DOHH2 (cell line): ENCODE results near the gene AANAT.
A peak's percentile ranks its signal among the peaks of the same experiment; 100 is the strongest.

Source experiments
- H3F3A ChIP-seq: fragments of 200-600 bp; sonication (generic), shearing (Covaris generic); 2 replicates; pipeline ENCODE4 v1.6.0; 2016; ENCODE audit warnings: antibody characterized with exemption, mild to moderate bottlenecking; ENCODE audit not compliant: control insufficient read depth, insufficient read depth
- H3K27ac ChIP-seq: fragments of 200-600 bp; sonication (generic); 2 replicates; pipeline ENCODE4 v1.5.1; 2014; ENCODE audit warnings: low read depth, mild to moderate bottlenecking, low read length, moderate library complexity
- H3K27me3 ChIP-seq: fragments of 200-600 bp; sonication (generic); 2 replicates; pipeline ENCODE4 v1.6.1; 2014; ENCODE audit warnings: mild to moderate bottlenecking, low read length, mixed read lengths; ENCODE audit not compliant: control insufficient read depth
- H3K36me3 ChIP-seq: fragments of 200-600 bp; sonication (generic); 2 replicates; pipeline ENCODE4 v1.6.1; 2014; ENCODE audit warnings: mild to moderate bottlenecking, low read length, moderate library complexity, mixed read lengths; ENCODE audit not compliant: control insufficient read depth
- H3K4me1 ChIP-seq: fragments of 200-600 bp; sonication (generic); 2 replicates; pipeline ENCODE4 v1.6.1; 2014; ENCODE audit warnings: mild to moderate bottlenecking, low read length, mixed read lengths; ENCODE audit not compliant: control insufficient read depth
- H3K4me2 ChIP-seq: fragments of 200-600 bp; sonication (generic); 2 replicates; pipeline ENCODE4 v1.6.0; 2014; ENCODE audit warnings: mild to moderate bottlenecking, low read length, moderate library complexity
- H3K4me3 ChIP-seq: fragments of 200-600 bp; sonication (generic); 2 replicates; pipeline ENCODE4 v1.5.1; 2014; ENCODE audit warnings: mild to moderate bottlenecking, low read length, mixed read lengths
- H3K79me2 ChIP-seq: fragments of 200-600 bp; sonication (generic); 2 replicates; pipeline ENCODE4 v1.6.1; 2014; ENCODE audit warnings: mild to moderate bottlenecking, low read length, mixed read lengths; ENCODE audit not compliant: control insufficient read depth
- H3K9me2 ChIP-seq: fragments of 200-600 bp; sonication (generic); replicated peaks from 2 replicates; pipeline ENCODE4 v1.6.1; 2014; ENCODE audit warnings: mild to moderate bottlenecking, low read length, mixed read lengths; ENCODE audit not compliant: control insufficient read depth
- H3K9me3 ChIP-seq: fragments of 200-600 bp; sonication (generic); 2 replicates; pipeline ENCODE4 v1.6.1; 2014; ENCODE audit warnings: antibody characterized with exemption, low read length, mixed read lengths; ENCODE audit not compliant: control insufficient read depth, insufficient read depth
- H4K20me1 ChIP-seq: fragments of 200-600 bp; sonication (generic); 2 replicates; pipeline ENCODE4 v1.6.0; 2014; ENCODE audit warnings: low read depth, mild to moderate bottlenecking, antibody characterized with exemption, low read length, moderate library complexity; ENCODE audit not compliant: control insufficient read depth, insufficient read depth
- CTCF ChIP-seq: fragments of 200-600 bp; sonication (generic); IDR thresholded peaks from one replicate; pipeline ENCODE4 v1.5.1; 2014; ENCODE audit warnings: antibody characterized with exemption, mild to moderate bottlenecking, low read depth, low read length; ENCODE audit not compliant: poor library complexity, severe bottlenecking
- EZH2phosphoT487 ChIP-seq: fragments of 200-600 bp; sonication (generic); IDR thresholded peaks from 2 replicates; pipeline ENCODE4 v1.6.1; 2017; ENCODE audit warnings: borderline replicate concordance, mild to moderate bottlenecking, antibody characterized with exemption, low read length, moderate library complexity, mixed read lengths

Gene AANAT

GRCh38 chr17:76500074-76500746 lies 32.8 kb downstream of the AANAT start:
- Histone ChIP-seq H3K79me2 (peaks cover 53% of the 10 kb centered on the region), H3F3A (peaks cover 3% of the 10 kb centered on the region), H3K27ac (peak overlapping the region; percentile 24), H3K4me2 (peak overlapping the region; percentile 92), H3K4me1 (peaks cover 63% of the 10 kb centered on the region), H3K9me3 (no peaks in the 10 kb centered on the region), H3K4me3 (peak overlapping the region; percentile 95), H4K20me1 (no peaks in the 10 kb centered on the region), H3K27me3 (no peaks in the 10 kb centered on the region), H3K9me2 (no peaks in the 10 kb centered on the region), H3K36me3 (peaks cover 25% of the 10 kb centered on the region)
- TF ChIP-seq EZH2phosphoT487 (no peak), CTCF (no peak)

GRCh38 chr17:76500747-76501017 lies 33.3 kb downstream of the AANAT start:
- peaks cover 25% of the 10 kb centered on the region for H3K36me3 ChIP-seq
- H3K79me2 ChIP-seq, result peaks cover 50% of the 10 kb centered on the region
- no peaks in the 10 kb centered on the region for H3K27me3 ChIP-seq
- no peaks in the 10 kb centered on the region for H3K9me3 ChIP-seq
- peaks cover 62% of the 10 kb centered on the region for H3K4me1 ChIP-seq
- H3F3A ChIP-seq, result peaks cover 3% of the 10 kb centered on the region
- H3K9me2 ChIP-seq, result no peaks in the 10 kb centered on the region
- TF ChIP-seq EZH2phosphoT487 (no peak), CTCF (no peak)
- no peaks in the 10 kb centered on the region for H4K20me1 ChIP-seq
- peak overlapping the region; percentile 95 for H3K4me3 ChIP-seq
- peak overlapping the region; percentile 92 for H3K4me2 ChIP-seq
- H3K27ac ChIP-seq, result peak overlapping the region; percentile 24

GRCh38 chr17:76501018-76501826 lies 33.8 kb downstream of the AANAT start, which contains the start of gene RHBDF2:
RHBDF2 (minus strand) TSS chr17:76501423; CDS start chr17:76481524, 19,899 bp downstream.
- Histone ChIP-seq H3K4me2 (peak within 1 kb of the TSS; percentile 92), H3K27me3 (no peaks in the 10 kb centered on the region), H4K20me1 (no peaks in the 10 kb centered on the region), H3K4me1 (peaks cover 62% of the 10 kb centered on the region), H3K4me3 (peak within 1 kb of the TSS; percentile 95), H3K9me3 (no peaks in the 10 kb centered on the region), H3K36me3 (peaks cover 25% of the 10 kb centered on the region), H3K79me2 (peaks cover 45% of the 10 kb centered on the region), H3F3A (peaks cover 3% of the 10 kb centered on the region), H3K9me2 (no peaks in the 10 kb centered on the region), H3K27ac (peak within 1 kb of the TSS; percentile 24)
- TF ChIP-seq CTCF (no peak), EZH2phosphoT487 (no peak)
